Activated CD8-positive, alpha-beta memory T cell treated with anti-CD3 and anti-CD28 coated beads for 1 hour (primary cell): ENCODE results near the gene PDHA2.
"Not testable (repeated sequence)": the region's sequence is repeated elsewhere in the genome, so short reads cannot be mapped to it uniquely, and the experiment has no call there.

Experiments used
- DNase-seq, 2 donors: peaks; one replicate each; pipeline ENCODE4 v3.0.0-alpha.2; 2020; ENCODE audit warnings: low read depth in 1 of 2; ENCODE audit errors: extremely low read depth in 1 of 2

The PDHA2 gene

GRCh38 chr4:95839891-95840290, at the start of gene PDHA2:
PDHA2 (plus strand) TSS chr4:95840093; CDS start chr4:95840151, 58 bp downstream.
- no peak for DNase-seq

GRCh38 chr4:95798003-95798402, 41.9 kb upstream of the PDHA2 start:
- DNase-seq, result no peak

- no peak for DNase-seq
Measured at GRCh38 chr4:95798727-95799126, 41.2 kb upstream of the PDHA2 start.

- no peak for DNase-seq
Measured at GRCh38 chr4:95821867-95822266, 18.0 kb upstream of the PDHA2 start.

GRCh38 chr4:95825546-95825945, 14.3 kb upstream of the PDHA2 start:
- no peak for DNase-seq

GRCh38 chr4:95830651-95831050, 9.2 kb upstream of the PDHA2 start:
- DNase-seq, result no peak

- no peak for DNase-seq
Measured at GRCh38 chr4:95831166-95831565, 8.7 kb upstream of the PDHA2 start.

- no peak for DNase-seq
Measured at GRCh38 chr4:95833711-95834194, 6.1 kb upstream of the PDHA2 start.

- DNase-seq, result no peak
Measured at GRCh38 chr4:95835672-95836071, 4.2 kb upstream of the PDHA2 start.

- no peak for DNase-seq
Measured at GRCh38 chr4:95838192-95838591, 1.7 kb upstream of the PDHA2 start.

GRCh38 chr4:95847908-95848460, 8.1 kb downstream of the PDHA2 start:
- DNase-seq, result no peak

GRCh38 chr4:95850161-95850560, 10.3 kb downstream of the PDHA2 start:
- no peak for DNase-seq

GRCh38 chr4:95857761-95858160, 17.9 kb downstream of the PDHA2 start:
- DNase-seq, result no peak

- DNase-seq, result no peak
Measured at GRCh38 chr4:95867919-95868318, 28.0 kb downstream of the PDHA2 start.

GRCh38 chr4:95869414-95869813, 29.5 kb downstream of the PDHA2 start:
- not testable (repeated sequence) for DNase-seq

- no peak for DNase-seq
Measured at GRCh38 chr4:95869961-95870500, 30.1 kb downstream of the PDHA2 start.

GRCh38 chr4:95877636-95878035, 37.7 kb downstream of the PDHA2 start:
- DNase-seq, result no peak

GRCh38 chr4:95887551-95887950, 47.7 kb downstream of the PDHA2 start:
- no peak for DNase-seq

GRCh38 chr4:95889662-95890061, 49.8 kb downstream of the PDHA2 start:
- DNase-seq, result no peak
